H1 (cell line): Measurements from ENCODE around the gene PLEKHG5. TPM values are rescaled to one million over a fixed set of nuclear protein-coding genes. Genes with fewer than 3 reads are reported as not detected.
A peak's percentile ranks its signal among the peaks of the same experiment; 100 is the strongest.

Experiments
- CEBPB ChIP-seq: IDR thresholded peaks from 2 replicates; pipeline ENCODE4 v1.6.1; 2012; ENCODE audit warnings: low read depth, low read length
- KDM4A ChIP-seq: IDR thresholded peaks from one replicate; pipeline ENCODE4 v1.7.1; 2012; ENCODE audit warnings: low read depth, mild to moderate bottlenecking, moderate library complexity, low read length, inconsistent platforms; ENCODE audit not compliant: severe bottlenecking
- POU5F1 ChIP-seq: IDR thresholded peaks from 2 replicates; pipeline ENCODE4 v1.6.1; 2011; ENCODE audit warnings: low read depth, mild to moderate bottlenecking, low read length, moderate library complexity
- SAP30 ChIP-seq: fragments of 300-600 bp; sonication (generic); IDR thresholded peaks from 2 replicates; pipeline ENCODE4 v1.7.1; 2012; ENCODE audit warnings: low read length, moderate library complexity, mild to moderate bottlenecking, inconsistent platforms; ENCODE audit not compliant: insufficient read depth, insufficient replicate concordance
- SIX5 ChIP-seq: IDR thresholded peaks from 2 replicates; pipeline ENCODE4 v1.6.1; 2011; ENCODE audit warnings: mild to moderate bottlenecking, low read depth, low read length
- TAF1 ChIP-seq: IDR thresholded peaks from 2 replicates; pipeline ENCODE4 v1.6.1; 2011; ENCODE audit warnings: mild to moderate bottlenecking, low read depth, low read length
- polyA plus RNA-seq, 7 experiments: library from polyadenylated mRNA; depleted of rRNA in 3 of 7; stranded (reverse) in 5 of 7; unstranded in 2 of 7; fragments of >200 nt in 5 of 7; fragments of 200-250 nt in 2 of 7; gene quantifications; 1 replicate in 5 of 7; 2 replicates in 1 of 7; 4 replicates in 1 of 7; pipeline versions ENCODE4 v1.2.1 to v1.2.3, GENCODE V29; 2011 to 2013; ENCODE audit warnings: missing spikeins in 2 of 7, mixed read lengths in 2 of 7
- total RNA-seq: library from RNA; stranded (reverse); fragmentation: NEBNext Ultra II Directional; extraction: Animal tissue kit (Norgen Biotek cat#: 25700); gene quantifications from 2 replicates; pipeline ENCODE4 v1.2.1, GENCODE V29; 2021

Gene PLEKHG5
- total and polyA plus RNA-seq, 2 of the 8 experiments (the other 6 are each of a cell fraction or from before 2014, with no cell fraction given), result 10.4 to 13.8 TPM

- TF ChIP-seq SIX5, result no peak
- no peak for TF ChIP-seq SAP30
- TF ChIP-seq CEBPB, result no peak
- TF ChIP-seq POU5F1, result no peak
- no peak for TF ChIP-seq TAF1
- TF ChIP-seq KDM4A, result peak; percentile 68
These were observed 66.6 kb downstream of the PLEKHG5 start, which contains the start of gene ESPN (continued) for GRCh38 chr1:6424619-6425593.
